Activated naive CD4-positive, alpha-beta T cell treated with anti-CD3 and anti-CD28 coated beads, Interleukin-2, amount 10 ng/mL, durations not matched to agents 7 days and 5 days (primary cell): Measurements from ENCODE around the gene PTPN5.

Experiments used
- CTCF ChIA-PET: fragments of 350-600 bp; sonication (Branson Sonifier 250); formaldehyde crosslinking; loops from one replicate; lab custom pipeline; 2021; ENCODE audit warnings: antibody characterized with exemption; lab: Charles Lee
- DNase-seq: peaks from one replicate; pipeline ENCODE4 v3.0.0-alpha.2; 2020
- H3K27ac Mint-ChIP-seq: one replicate; pipeline ENCODE4 v1.8.0; 2021; ENCODE audit warnings: mild to moderate bottlenecking, moderate library complexity, mixed read lengths
- H3K27me3 Mint-ChIP-seq: one replicate; pipeline ENCODE4 v1.8.0; 2021; ENCODE audit warnings: mild to moderate bottlenecking, mixed read lengths
- H3K36me3 Mint-ChIP-seq: one replicate; pipeline ENCODE4 v1.8.0; 2021; ENCODE audit warnings: mixed read lengths
- H3K4me1 Mint-ChIP-seq: one replicate; pipeline ENCODE4 v1.8.0; 2021; ENCODE audit warnings: mixed read lengths
- H3K4me3 Mint-ChIP-seq: one replicate; pipeline ENCODE4 v1.8.0; 2021; ENCODE audit warnings: mild to moderate bottlenecking, moderate library complexity, mixed read lengths
- H3K9me3 Mint-ChIP-seq: one replicate; pipeline ENCODE4 v1.8.0; 2021; ENCODE audit warnings: mixed read lengths

The PTPN5 gene

DNA sequence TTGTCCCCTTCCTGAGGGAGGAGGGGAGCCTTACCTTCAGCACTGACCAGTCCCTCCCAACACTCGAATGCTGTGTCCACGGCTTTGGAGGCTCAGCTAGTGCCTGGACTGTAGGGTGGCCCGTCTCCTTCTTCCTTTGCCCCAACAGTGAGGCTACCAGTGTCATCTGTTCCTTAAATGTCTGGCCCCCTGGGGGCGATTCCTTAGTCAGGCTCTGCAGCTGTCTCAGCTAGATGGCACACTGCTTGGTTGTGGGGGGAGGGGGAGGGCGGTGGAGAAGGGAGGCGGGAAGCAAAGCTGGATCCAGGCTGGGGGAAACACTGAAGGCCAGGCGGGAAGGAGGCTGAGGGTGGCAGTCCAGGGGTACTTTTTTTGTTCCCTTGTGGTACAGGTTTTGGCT, 65.6 kb downstream of the PTPN5 start, which contains the start of gene IGSF22:
IGSF22 (minus strand) TSS at position 149 of the 400 bp plus-strand sequence. CDS start 1,952 bp downstream, outside the sequence.
- CTCF ChIA-PET, result interaction anchor here (0.7 to 5.4 kb wide), 3 partner anchors 10 to 57 kb away, joined by 3 to 31 read pairs (median 5); no protein-coding TSS in a partner anchor
- Mint-ChIP-seq H3K36me3 (no peaks in the 10 kb centered on the region), H3K9me3 (no peaks in the 10 kb centered on the region), H3K4me1 (peaks cover 11% of the 10 kb centered on the region), H3K4me3 (no peak within 1 kb of the TSS), H3K27ac (no peak within 1 kb of the TSS), H3K27me3 (peaks cover 43% of the 10 kb centered on the region)
- no peak for DNase-seq

- Mint-ChIP-seq H3K36me3 (no peaks in the 10 kb centered on the region), H3K27ac (no peak overlapping the region), H3K4me1 (peaks cover 11% of the 10 kb centered on the region), H3K27me3 (peaks cover 61% of the 10 kb centered on the region), H3K4me3 (no peak overlapping the region), H3K9me3 (no peaks in the 10 kb centered on the region)
- CTCF ChIA-PET, result interaction anchor here (0.9 to 5.4 kb wide), 7 partner anchors 10 to 183 kb away, joined by 3 to 31 read pairs (median 4); no protein-coding TSS in a partner anchor
- no peak for DNase-seq
Observed at GRCh38 chr11:18723991-18724390, 67.6 kb downstream of the PTPN5 start.

- Mint-ChIP-seq H3K36me3 (no peaks in the 10 kb centered on the region), H3K4me1 (peaks cover 8% of the 10 kb centered on the region), H3K27ac (no peak overlapping the region), H3K4me3 (peak overlapping the region; percentile 67), H3K27me3 (peaks cover 62% of the 10 kb centered on the region), H3K9me3 (no peaks in the 10 kb centered on the region)
- CTCF ChIA-PET, result interaction anchor here (0.6 to 5.4 kb wide), 40 partner anchors 9 to 1800 kb away, joined by 3 to 49 read pairs (median 4); partner anchors contain the start of gene TSG101
- no peak for DNase-seq
Observed at GRCh38 chr11:18722293-18722637, 69.3 kb downstream of the PTPN5 start.

DNA sequence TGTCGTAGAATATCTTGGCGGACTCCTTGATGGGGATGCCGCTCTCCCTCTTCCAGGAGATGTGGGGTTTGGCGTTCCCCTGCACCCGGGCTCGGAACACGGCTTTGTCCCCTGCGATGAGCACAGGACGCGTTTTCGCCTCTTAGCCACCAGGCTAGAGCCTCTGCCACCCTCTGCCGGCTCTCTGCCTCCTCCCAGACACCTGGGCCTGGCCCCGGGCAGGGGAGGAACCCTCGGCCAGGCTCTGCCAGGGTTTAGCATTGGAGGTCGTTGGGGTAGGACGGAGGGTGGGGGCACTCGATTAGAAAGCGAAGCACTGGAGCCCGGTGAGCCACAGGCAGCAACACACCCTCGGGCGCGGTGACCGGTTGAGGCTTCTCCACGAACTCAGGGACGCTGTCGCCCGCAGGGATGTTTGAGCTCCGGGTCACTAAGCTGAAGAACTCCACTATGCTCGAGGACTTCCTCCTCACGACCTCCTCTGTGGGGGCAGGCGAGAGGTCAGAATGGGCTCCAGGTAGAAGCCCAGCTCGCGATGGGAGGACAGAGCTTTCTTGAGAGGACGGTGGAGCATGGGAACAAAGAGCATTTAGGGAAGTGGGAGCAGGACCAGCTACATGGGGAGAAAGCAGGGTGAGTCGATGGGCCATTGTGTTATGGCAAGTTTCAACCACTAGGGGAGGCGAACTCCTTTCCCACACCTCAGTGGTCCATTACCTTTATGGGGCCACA, 69.9 kb downstream of the PTPN5 start:
- DNase-seq, result peak; percentile 66
- peaks cover 62% of the 10 kb centered on the region for H3K27me3 Mint-ChIP-seq

GRCh38 chr11:18720808-18721560, 70.6 kb downstream of the PTPN5 start:
- peak; percentile 90 for DNase-seq
- no peak overlapping the region for H3K27ac Mint-ChIP-seq
- CTCF ChIA-PET, result interaction anchor here (0.8 to 5.4 kb wide), 19 partner anchors 8 to 477 kb away, joined by 3 to 49 read pairs (median 5); no protein-coding TSS in a partner anchor
- H3K27me3 Mint-ChIP-seq, result peaks cover 57% of the 10 kb centered on the region
- no peaks in the 10 kb centered on the region for H3K36me3 Mint-ChIP-seq
- H3K4me3 Mint-ChIP-seq, result peak overlapping the region; percentile 67
- H3K9me3 Mint-ChIP-seq, result no peaks in the 10 kb centered on the region
- H3K4me1 Mint-ChIP-seq, result peaks cover 8% of the 10 kb centered on the region

More for the DNA sequence above, 69.9 kb downstream of the PTPN5 start:
- Mint-ChIP-seq H3K36me3 (no peaks in the 10 kb centered on the region), H3K4me1 (peaks cover 8% of the 10 kb centered on the region), H3K27ac (no peak overlapping the region), H3K9me3 (no peaks in the 10 kb centered on the region), H3K4me3 (peak overlapping the region; percentile 67)
- CTCF ChIA-PET, result interaction anchor here (0.6 to 5.4 kb wide), 43 partner anchors 9 to 1799 kb away, joined by 3 to 49 read pairs (median 4); partner anchors contain the start of gene TSG101

DNA sequence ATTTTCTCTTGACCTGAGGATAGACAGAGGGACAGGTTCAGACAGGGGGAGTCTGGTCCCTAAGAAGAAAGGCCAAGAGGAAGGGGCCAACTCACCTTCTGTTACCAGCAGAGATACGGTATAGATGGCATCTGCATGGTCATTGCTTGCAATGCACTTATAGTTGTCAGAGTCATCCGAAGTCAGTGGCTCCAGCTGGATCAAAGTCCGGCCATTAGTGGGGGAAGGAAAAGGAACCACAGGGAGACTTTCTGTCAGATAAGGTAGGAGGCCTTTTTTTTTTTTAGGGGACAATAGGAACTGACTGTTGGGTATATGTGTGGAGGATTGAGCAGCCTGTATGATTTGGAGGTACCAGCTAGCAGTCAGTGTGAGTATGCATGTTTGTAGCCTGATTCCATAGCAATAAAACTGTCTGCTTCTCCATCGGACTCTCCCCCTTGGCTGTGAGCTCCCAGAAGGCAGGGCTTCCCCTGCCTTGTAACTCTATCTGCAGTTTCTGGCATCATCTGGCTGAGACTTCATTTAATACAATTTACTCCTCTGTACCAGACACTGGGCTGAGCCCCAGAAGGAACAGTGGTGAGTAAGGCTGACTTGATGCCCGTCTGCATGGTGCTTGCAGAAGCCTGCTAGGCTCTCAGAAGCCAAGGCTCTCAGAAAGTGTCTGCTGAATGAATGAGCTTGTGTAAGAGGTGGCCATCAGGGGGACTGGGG, 71.3 kb downstream of the PTPN5 start:
- CTCF ChIA-PET, result interaction anchor here (0.8 to 5.4 kb wide), 5 partner anchors 7 to 476 kb away, joined by 3 to 49 read pairs (median 23); no protein-coding TSS in a partner anchor
- peak overlapping the region; percentile 67 for H3K4me3 Mint-ChIP-seq
- no peaks in the 10 kb centered on the region for H3K9me3 Mint-ChIP-seq
- H3K27ac Mint-ChIP-seq, result no peak overlapping the region
- peaks cover 8% of the 10 kb centered on the region for H3K4me1 Mint-ChIP-seq
- H3K27me3 Mint-ChIP-seq, result peaks cover 55% of the 10 kb centered on the region
- no peaks in the 10 kb centered on the region for H3K36me3 Mint-ChIP-seq
- no peak for DNase-seq

DNA sequence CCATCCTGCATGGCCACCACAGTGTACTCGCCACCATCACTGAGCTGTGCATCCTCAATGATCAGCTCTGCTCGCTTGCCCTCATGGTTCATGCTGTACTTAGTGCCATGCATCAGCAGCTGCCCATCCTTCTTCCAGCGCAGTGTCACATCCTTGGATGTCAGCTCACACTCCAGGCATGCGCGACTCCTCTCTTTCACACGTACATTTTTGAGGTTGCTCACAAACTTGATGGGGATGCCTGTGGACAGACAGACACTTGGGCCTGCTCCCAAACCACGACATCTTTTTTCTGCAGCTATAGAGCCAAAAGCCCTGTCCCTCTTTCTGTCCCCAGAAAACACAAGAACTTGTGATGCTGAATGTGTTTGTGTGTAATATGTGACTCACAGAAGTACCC, 76.1 kb downstream of the PTPN5 start:
- DNase-seq, result no peak
- Mint-ChIP-seq H3K27ac (no peak overlapping the region), H3K27me3 (peaks cover 33% of the 10 kb centered on the region), H3K36me3 (no peaks in the 10 kb centered on the region), H3K4me3 (no peak overlapping the region), H3K4me1 (no peaks in the 10 kb centered on the region), H3K9me3 (no peaks in the 10 kb centered on the region)
- CTCF ChIA-PET, result interaction anchor here (0.9 to 1.6 kb wide), 3 partner anchors 10 to 472 kb away, joined by 3 to 5 read pairs (median 5); partner anchors contain the start of gene IGSF22

DNA sequence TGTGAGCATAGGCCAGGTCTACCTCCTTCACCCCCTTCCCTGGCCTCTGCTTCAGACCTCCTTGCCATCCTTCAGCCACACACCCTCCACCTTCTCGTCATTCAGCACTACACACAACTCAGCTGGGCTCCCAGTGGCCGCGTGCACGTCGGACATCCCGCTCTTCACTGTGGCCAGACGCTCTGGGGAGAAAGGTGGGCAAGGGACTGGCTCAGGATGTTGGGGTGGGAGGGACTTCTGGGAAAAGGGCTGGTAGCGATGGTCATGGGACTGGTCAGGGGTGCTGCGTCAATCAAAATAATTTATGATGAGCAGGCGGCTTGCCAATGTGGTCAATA, 77.2 kb downstream of the PTPN5 start:
- Mint-ChIP-seq H3K36me3 (no peaks in the 10 kb centered on the region), H3K9me3 (no peaks in the 10 kb centered on the region), H3K27ac (no peak overlapping the region), H3K27me3 (peaks cover 30% of the 10 kb centered on the region), H3K4me1 (no peaks in the 10 kb centered on the region), H3K4me3 (no peak overlapping the region)
- no peak for DNase-seq
- CTCF ChIA-PET, result interaction anchor here (1.3 to 4.0 kb wide), 2 partner anchors 9 to 17 kb away, joined by 3 to 31 read pairs; no protein-coding TSS in a partner anchor

- CTCF ChIA-PET, result interaction anchor here (1.3 to 4.0 kb wide), 2 partner anchors 9 to 17 kb away, joined by 3 to 31 read pairs; no protein-coding TSS in a partner anchor
- Mint-ChIP-seq H3K27me3 (peaks cover 31% of the 10 kb centered on the region), H3K4me3 (no peak overlapping the region), H3K4me1 (no peaks in the 10 kb centered on the region), H3K27ac (no peak overlapping the region), H3K9me3 (no peaks in the 10 kb centered on the region), H3K36me3 (no peaks in the 10 kb centered on the region)
- no peak for DNase-seq
Observed at GRCh38 chr11:18713646-18714442, 77.8 kb downstream of the PTPN5 start.

DNA sequence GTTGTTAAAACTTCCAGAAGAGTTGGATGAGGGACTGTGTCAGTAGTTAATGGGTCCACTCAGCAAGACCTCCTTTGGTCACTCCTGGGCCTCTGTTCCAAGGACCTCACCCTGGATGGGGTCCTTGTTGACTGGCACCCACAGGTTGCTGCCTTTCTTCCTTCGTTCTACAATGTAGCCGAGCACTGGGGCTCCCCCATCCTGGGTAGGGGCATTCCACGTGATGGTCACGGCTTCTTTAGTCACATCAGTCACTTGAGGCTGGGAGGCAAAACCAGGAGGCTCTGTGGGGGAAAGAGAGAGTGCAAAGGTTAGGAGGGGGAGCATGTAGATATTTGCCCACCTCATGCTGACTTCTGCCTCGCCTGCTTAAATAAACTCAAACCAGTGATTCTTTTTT, 81.1 kb downstream of the PTPN5 start:
- CTCF ChIA-PET, result no interaction called here
- Mint-ChIP-seq H3K4me1 (peaks cover 13% of the 10 kb centered on the region), H3K27me3 (peaks cover 54% of the 10 kb centered on the region), H3K4me3 (no peak overlapping the region), H3K27ac (no peak overlapping the region), H3K9me3 (no peaks in the 10 kb centered on the region), H3K36me3 (no peaks in the 10 kb centered on the region)
- DNase-seq, result no peak

GRCh38 chr11:18709414-18709813, 82.2 kb downstream of the PTPN5 start:
- DNase-seq, result no peak
- Mint-ChIP-seq H3K27me3 (peaks cover 66% of the 10 kb centered on the region), H3K36me3 (no peaks in the 10 kb centered on the region), H3K27ac (no peak overlapping the region), H3K4me3 (no peak overlapping the region), H3K9me3 (no peaks in the 10 kb centered on the region), H3K4me1 (peaks cover 20% of the 10 kb centered on the region)
- CTCF ChIA-PET, result interaction anchor here (1.0 kb wide), 1 partner anchor 13 kb away, joined by 6 read pairs; no protein-coding TSS in a partner anchor

DNA sequence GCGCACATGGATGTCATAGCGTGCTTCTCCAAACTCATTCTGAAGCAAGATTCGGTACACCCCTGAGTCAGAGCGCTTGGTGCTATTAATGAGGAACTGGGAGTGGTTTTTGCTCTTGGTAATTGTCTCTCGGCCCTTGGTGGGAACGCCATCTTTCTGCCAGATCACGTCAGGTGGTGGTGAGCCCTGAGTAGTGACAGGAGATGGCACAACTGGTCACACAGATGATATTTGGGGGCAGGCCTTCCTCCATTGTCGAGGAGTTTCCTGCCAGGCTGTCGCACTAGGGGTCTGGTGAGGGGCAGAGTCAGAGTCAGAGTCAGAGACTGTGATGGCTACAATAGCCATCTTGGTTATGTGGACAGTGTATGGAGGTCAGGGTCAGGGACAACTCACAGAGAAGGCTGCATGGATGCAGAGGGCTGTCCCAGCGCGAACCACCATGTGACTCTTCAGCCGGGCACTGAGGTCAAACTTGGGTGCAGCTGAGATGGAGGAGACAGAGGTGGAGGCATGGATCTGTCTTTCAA, 83.7 kb downstream of the PTPN5 start:
- Mint-ChIP-seq H3K27me3 (peaks cover 72% of the 10 kb centered on the region), H3K4me3 (no peak overlapping the region), H3K27ac (no peak overlapping the region), H3K4me1 (peaks cover 20% of the 10 kb centered on the region), H3K9me3 (no peaks in the 10 kb centered on the region), H3K36me3 (no peaks in the 10 kb centered on the region)
- no peak for DNase-seq
- CTCF ChIA-PET, result interaction anchor here (0.9 to 1.4 kb wide), 3 partner anchors 14 to 168 kb away, joined by 4 to 5 read pairs (median 5); no protein-coding TSS in a partner anchor
